ENCODE data around the gene TBC1D22A.

- TF ChIP-seq POLR2A (IDR thresholded peaks at IDR 0.05): no peak
- TF ChIP-seq, protein P1, sequence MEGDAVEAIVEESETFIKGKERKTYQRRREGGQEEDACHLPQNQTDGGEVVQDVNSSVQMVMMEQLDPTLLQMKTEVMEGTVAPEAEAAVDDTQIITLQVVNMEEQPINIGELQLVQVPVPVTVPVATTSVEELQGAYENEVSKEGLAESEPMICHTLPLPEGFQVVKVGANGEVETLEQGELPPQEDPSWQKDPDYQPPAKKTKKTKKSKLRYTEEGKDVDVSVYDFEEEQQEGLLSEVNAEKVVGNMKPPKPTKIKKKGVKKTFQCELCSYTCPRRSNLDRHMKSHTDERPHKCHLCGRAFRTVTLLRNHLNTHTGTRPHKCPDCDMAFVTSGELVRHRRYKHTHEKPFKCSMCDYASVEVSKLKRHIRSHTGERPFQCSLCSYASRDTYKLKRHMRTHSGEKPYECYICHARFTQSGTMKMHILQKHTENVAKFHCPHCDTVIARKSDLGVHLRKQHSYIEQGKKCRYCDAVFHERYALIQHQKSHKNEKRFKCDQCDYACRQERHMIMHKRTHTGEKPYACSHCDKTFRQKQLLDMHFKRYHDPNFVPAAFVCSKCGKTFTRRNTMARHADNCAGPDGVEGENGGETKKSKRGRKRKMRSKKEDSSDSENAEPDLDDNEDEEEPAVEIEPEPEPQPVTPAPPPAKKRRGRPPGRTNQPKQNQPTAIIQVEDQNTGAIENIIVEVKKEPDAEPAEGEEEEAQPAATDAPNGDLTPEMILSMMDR (IDR thresholded peaks at IDR 0.05): no peak
Measured at GRCh38 chr22:46990937-46991550, 228.6 kb downstream of the TBC1D22A start.

Data from right lobe of liver (tissue), 4 donors.